Choroid plexus epithelial cell (primary cell): ENCODE data around the gene VRK3.

ENCODE experiments used
- DNase-seq: peaks from one replicate; pipeline ENCODE4 v3.0.0-alpha.2; 2010; ENCODE audit warnings: low read depth
- H3K4me3 ChIP-seq: 2 replicates; pipeline ENCODE4 v1.5.1; 2011; ENCODE audit warnings: low read depth, mild to moderate bottlenecking, control low read depth, low read length, moderate library complexity
- TF ChIP-seq, protein P1 (sequence below): conservative IDR thresholded peaks from 2 replicates; pipeline ENCODE4 v1.5.1; 2011; ENCODE audit warnings: low read depth, mild to moderate bottlenecking, control low read depth, inconsistent platforms, low read length, moderate library complexity

VRK3 gene

DNA sequence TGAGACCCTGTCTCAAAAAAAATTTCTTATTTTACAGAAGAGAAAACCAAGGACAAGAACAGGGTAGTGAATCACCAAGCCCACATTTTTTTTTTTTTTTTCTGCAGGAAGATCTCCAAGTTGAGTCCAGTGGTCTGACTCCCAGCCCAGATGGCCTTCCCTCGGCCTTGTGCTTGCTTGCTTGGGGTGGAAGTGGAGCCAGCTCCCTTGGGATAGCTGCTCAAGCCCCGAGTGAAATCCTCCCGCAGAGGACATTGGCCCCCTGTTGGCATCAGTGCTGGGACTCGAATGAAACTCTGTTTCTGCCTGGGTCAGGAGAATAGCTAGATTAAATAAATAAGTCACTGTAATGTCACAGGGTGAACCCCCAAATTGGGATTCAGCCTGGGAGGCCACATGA lies 86.5 kb downstream of the VRK3 start:
- DNase-seq = no peak
- TF ChIP-seq, protein P1, sequence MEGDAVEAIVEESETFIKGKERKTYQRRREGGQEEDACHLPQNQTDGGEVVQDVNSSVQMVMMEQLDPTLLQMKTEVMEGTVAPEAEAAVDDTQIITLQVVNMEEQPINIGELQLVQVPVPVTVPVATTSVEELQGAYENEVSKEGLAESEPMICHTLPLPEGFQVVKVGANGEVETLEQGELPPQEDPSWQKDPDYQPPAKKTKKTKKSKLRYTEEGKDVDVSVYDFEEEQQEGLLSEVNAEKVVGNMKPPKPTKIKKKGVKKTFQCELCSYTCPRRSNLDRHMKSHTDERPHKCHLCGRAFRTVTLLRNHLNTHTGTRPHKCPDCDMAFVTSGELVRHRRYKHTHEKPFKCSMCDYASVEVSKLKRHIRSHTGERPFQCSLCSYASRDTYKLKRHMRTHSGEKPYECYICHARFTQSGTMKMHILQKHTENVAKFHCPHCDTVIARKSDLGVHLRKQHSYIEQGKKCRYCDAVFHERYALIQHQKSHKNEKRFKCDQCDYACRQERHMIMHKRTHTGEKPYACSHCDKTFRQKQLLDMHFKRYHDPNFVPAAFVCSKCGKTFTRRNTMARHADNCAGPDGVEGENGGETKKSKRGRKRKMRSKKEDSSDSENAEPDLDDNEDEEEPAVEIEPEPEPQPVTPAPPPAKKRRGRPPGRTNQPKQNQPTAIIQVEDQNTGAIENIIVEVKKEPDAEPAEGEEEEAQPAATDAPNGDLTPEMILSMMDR = no peak
- H3K4me3 ChIP-seq = no peak overlapping the region

DNA sequence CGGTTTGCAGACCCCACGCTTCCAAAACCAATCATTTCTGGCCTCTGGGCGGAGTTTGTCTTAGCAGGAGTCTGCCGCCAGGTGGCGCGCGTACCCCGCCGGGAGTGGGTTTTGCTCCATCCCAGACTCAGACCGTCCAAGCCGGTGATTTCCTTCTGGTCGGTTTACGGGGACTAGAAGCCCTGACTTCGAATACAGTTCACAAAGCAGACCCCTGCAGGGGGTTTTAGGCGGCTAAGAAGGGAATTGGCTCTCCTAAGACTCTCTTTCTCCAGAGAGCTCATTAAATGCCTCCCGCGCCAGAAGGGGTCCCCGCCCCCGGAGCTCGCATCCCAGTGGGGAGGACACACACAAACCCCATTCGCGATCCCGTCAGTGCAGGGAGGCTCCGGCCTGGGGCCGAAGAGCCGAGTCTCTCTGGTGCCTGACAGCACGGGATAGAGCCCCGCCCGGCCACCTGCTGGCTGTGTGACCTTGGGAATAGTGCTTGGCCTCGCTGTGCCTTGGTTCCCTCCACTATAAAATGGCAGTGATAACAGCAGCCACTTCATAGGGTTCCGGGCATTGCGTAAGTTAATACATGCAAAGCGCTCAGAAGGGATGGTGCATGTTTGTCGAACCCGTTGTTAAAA lies 87.3 kb downstream of the VRK3 start:
- H3K4me3 ChIP-seq = peak overlapping the region; percentile 0
- TF ChIP-seq, protein P1 = peak; percentile 98
- peak; percentile 76 for DNase-seq

DNA sequence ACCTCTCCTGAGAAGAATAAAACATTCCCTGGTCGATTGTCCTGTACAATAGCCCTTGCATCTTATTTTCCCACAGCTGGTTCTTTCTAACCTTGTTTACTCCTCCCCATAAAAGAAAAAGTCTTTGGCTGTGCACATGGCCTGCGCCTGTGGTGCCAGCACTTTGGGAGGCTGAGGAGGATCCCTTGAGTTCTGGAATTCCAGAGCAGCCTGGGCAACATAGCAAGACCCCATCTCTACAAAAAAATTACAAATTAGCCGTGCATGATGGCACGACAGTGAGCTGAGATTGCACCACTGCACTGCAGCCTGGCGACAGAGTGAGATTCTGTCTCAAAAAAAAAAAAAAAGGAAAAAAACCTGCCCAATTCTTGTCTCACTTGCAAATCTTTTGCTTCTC lies 88.6 kb downstream of the VRK3 start:
- no peak for DNase-seq
- TF ChIP-seq, protein P1 = no peak
- no peak overlapping the region for H3K4me3 ChIP-seq

- TF ChIP-seq, protein P1 = no peak
- no peak overlapping the region for H3K4me3 ChIP-seq
- no peak for DNase-seq
These were observed 91.5 kb downstream of the VRK3 start for GRCh38 chr19:49933643-49934042.

- no peak for DNase-seq
- TF ChIP-seq, protein P1 = no peak
- H3K4me3 ChIP-seq = no peak overlapping the region
These were observed 92.4 kb downstream of the VRK3 start for GRCh38 chr19:49932731-49933131.

DNA sequence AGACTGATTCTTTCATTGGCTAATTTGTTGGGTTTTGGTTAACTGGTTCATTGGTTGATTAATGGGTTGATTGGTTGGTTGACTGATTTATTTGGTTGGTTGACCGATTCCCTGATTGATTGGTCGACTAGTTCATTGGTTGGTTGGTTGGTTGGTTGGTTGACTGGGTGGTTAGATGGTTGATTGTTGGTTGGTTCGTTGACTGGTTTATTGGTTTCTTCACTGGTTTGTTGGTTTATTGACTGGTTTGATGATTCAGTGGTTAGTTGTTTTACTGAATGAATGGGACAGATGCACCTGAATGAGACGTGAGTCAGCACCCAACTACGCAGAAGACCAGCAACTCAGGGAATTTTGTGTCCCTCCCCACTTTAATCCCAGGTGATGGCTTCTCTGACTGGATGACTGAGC lies 93.1 kb downstream of the VRK3 start:
- DNase-seq = no peak
- TF ChIP-seq, protein P1 = no peak
- no peak overlapping the region for H3K4me3 ChIP-seq

DNA sequence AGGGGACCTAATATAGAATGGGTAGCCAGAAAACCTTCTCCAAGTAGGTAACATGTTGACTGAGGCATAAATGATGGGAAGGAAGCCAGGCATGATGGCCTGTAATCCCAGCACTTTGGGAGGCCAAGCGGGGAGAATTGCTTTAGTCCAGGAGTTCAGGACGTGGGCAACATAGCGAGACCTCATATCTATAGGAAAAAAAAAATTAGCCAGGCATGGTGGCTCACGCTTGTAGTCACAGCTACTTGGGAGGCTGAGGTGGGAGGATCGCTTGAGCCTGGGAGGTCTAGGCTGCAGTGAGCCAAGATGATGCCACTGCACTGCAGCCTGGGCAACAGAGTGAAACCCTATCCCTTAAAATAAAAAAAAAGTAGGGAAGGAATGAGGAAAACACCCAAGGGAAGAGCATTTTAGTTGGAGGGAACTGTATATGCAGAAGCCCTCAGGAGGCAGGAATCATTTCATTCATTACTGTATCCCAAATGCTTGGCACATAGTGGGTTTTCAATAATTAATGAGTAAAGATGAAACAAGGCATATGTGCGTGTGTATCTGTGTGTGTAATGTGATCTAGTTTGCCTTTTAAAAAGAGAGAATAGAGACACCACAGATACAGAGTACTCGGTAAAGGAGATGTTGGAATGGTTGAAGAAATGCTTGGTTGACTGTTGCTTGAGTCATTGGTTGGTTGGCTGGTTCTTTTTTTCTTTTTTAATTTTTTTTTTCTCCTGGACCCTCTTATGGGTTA lies 93.7 kb downstream of the VRK3 start:
- H3K4me3 ChIP-seq = no peak overlapping the region
- no peak for DNase-seq
- TF ChIP-seq, protein P1 = no peak
